Measurements from ENCODE around the gene RBP2. TPM values are rescaled to one million over a fixed set of nuclear protein-coding genes. Genes with fewer than 3 reads are reported as not detected.
"Not testable (repeated sequence)": the region's sequence is repeated elsewhere in the genome, so short reads cannot be mapped to it uniquely, and the experiment has no call there.

RBP2 gene
- total RNA-seq, 1 donor: not detected

- H3K9me3 ChIP-seq (ENCODE audit: low read depth, low read length): peaks cover 22% of the 10 kb centered on the region
- not testable (repeated sequence) for H3K27me3 ChIP-seq (ENCODE audit: insufficient read depth, low read length); H3K4me1 ChIP-seq (ENCODE audit: insufficient read depth, low read length); H3K4me3 ChIP-seq (ENCODE audit: low read length)
Measured at GRCh38 chr3:139412891-139413290, 63.4 kb downstream of the RBP2 start.

Other genes starting within 250 kb of the RBP2 start
- 65.3 TPM for gene MRPS22, start 132.5 kb downstream of the RBP2 start, total RNA-seq
- gene COPB2, start 86.9 kb downstream of the RBP2 start, total RNA-seq: 18.6 TPM
- 0.31 TPM for gene RBP1, start 63.2 kb upstream of the RBP2 start, total RNA-seq
- gene NMNAT3, start 201.5 kb upstream of the RBP2 start, total RNA-seq: 1.5 TPM

All from mononuclear cell (primary cell).